HL-60 (cell line): ENCODE results near the gene IL1B.

Experiments used
- DNase-seq, 2 experiments: peaks; one replicate each; pipeline ENCODE4 v3.0.0-alpha.2; 2010 to 2020; ENCODE audit warnings: low read depth in 1 of 2, low spot score in 1 of 2
- H3K27ac ChIP-seq: fragments of 250-450 bp; sonication (Bioruptor Pico); replicated peaks from 2 replicates; pipeline ENCODE4 v1.5.1; 2020; ENCODE audit warnings: mild to moderate bottlenecking, moderate library complexity
- H3K27me3 ChIP-seq: fragments of 250-450 bp; sonication (Bioruptor Pico); 2 replicates; pipeline ENCODE4 v1.5.1; 2021; ENCODE audit warnings: mild to moderate bottlenecking, moderate library complexity; ENCODE audit not compliant: insufficient read depth, poor library complexity, severe bottlenecking
- H3K4me3 ChIP-seq: replicated peaks from 2 replicates; pipeline ENCODE4 v1.5.1; 2011; ENCODE audit warnings: mild to moderate bottlenecking, control low read depth, low read length; ENCODE audit not compliant: insufficient read depth
- CTCF ChIP-seq: IDR thresholded peaks from one replicate; pipeline ENCODE4 v1.5.1; 2011; ENCODE audit warnings: low read length, control low read depth, inconsistent platforms; ENCODE audit not compliant: insufficient read depth
- GABPA ChIP-seq: IDR thresholded peaks from 2 replicates; pipeline ENCODE4 v1.6.1; 2012; ENCODE audit warnings: low read depth
- POLR2AphosphoS5 ChIP-seq: IDR thresholded peaks from 2 replicates; pipeline ENCODE4 v1.6.1; 2012; ENCODE audit warnings: low read depth
- REST ChIP-seq: IDR thresholded peaks from 2 replicates; pipeline ENCODE4 v1.6.1; 2012; ENCODE audit warnings: low read depth; ENCODE audit not compliant: insufficient replicate concordance
- SPI1 ChIP-seq: IDR thresholded peaks from 2 replicates; pipeline ENCODE4 v1.6.1; 2012; ENCODE audit warnings: low read depth, mild to moderate bottlenecking, borderline replicate concordance

Gene IL1B

GRCh38 chr2:112830682-112831512 lies 5.7 kb downstream of the IL1B start:
- no peak overlapping the region; the same call in 1 of the 2 replicates for H3K27ac ChIP-seq
- TF ChIP-seq CTCF = no peak
- TF ChIP-seq SPI1 = no peak
- no peak for TF ChIP-seq REST
- no peak for TF ChIP-seq POLR2AphosphoS5
- no peak for TF ChIP-seq GABPA
- H3K27me3 ChIP-seq = no peaks in the 10 kb centered on the region
- no peak for DNase-seq
- H3K4me3 ChIP-seq = no peak overlapping the region

- TF ChIP-seq CTCF = no peak
- no peak for TF ChIP-seq REST
- TF ChIP-seq GABPA = no peak
- no peak for TF ChIP-seq POLR2AphosphoS5
- no peak for TF ChIP-seq SPI1
- no peak for DNase-seq
- Histone ChIP-seq H3K27me3 (no peaks in the 10 kb centered on the region), H3K27ac (no peak overlapping the region), H3K4me3 (no peak overlapping the region)
Observed at GRCh38 chr2:112829961-112830681, 6.5 kb downstream of the IL1B start.

GRCh38 chr2:112829101-112829960 lies 7.2 kb downstream of the IL1B start:
- Histone ChIP-seq H3K4me3 (no peak overlapping the region), H3K27me3 (no peaks in the 10 kb centered on the region), H3K27ac (no peak overlapping the region)
- no peak for DNase-seq
- TF ChIP-seq GABPA (no peak), SPI1 (no peak), POLR2AphosphoS5 (no peak), CTCF (no peak), REST (no peak)
